Measurements from ENCODE around the gene DDX46. TPM values are rescaled to one million over a fixed set of nuclear protein-coding genes. Genes with fewer than 3 reads are reported as not detected.
A peak's percentile ranks its signal among the peaks of the same experiment; 100 is the strongest.

The DDX46 gene
- total RNA-seq, 1 donor from 2014 or later = 32.0 TPM

- DNase-seq (ENCODE audit: low spot score) = peak; percentile 95
- Mint-ChIP-seq H3K27me3 (ENCODE audit: low read depth) (no peaks in the 10 kb centered on the region), H3K27ac (ENCODE audit: unreplicated experiment) (peak within 1 kb of the TSS; percentile 99), H3K36me3 (ENCODE audit: low read depth) (peaks cover 4% of the 10 kb centered on the region), H3K4me1 (ENCODE audit: low read depth) (peaks cover 20% of the 10 kb centered on the region), H3K4me3 (ENCODE audit: unreplicated experiment) (peak within 1 kb of the TSS; percentile 95), H3K9me3 (ENCODE audit: low read depth) (no peaks in the 10 kb centered on the region)
- peak; percentile 11 for TF ChIP-seq CTCF (IDR thresholded peaks at IDR 0.05)
Measured at GRCh38 chr5:134873987-134874830, 115.6 kb downstream of the DDX46 start, which contains the start of gene TXNDC15. TXNDC15 (plus strand) TSS chr5:134874371; CDS start chr5:134874428, 57 bp downstream.

- peaks cover 4% of the 10 kb centered on the region for H3K36me3 Mint-ChIP-seq (ENCODE audit: low read depth)
- no peak for TF ChIP-seq CTCF (IDR thresholded peaks at IDR 0.05)
Measured at GRCh38 chr5:134874831-134875655, 116.5 kb downstream of the DDX46 start.

GRCh38 chr5:134877159-134877558 is 118.6 kb downstream of the DDX46 start:
- Mint-ChIP-seq H3K36me3 (ENCODE audit: low read depth) (peaks cover 4% of the 10 kb centered on the region), H3K4me1 (ENCODE audit: low read depth) (peaks cover 22% of the 10 kb centered on the region), H3K27ac (ENCODE audit: unreplicated experiment) (no peak overlapping the region), H3K27me3 (ENCODE audit: low read depth) (no peaks in the 10 kb centered on the region), H3K9me3 (ENCODE audit: low read depth) (no peaks in the 10 kb centered on the region), H3K4me3 (ENCODE audit: unreplicated experiment) (no peak overlapping the region)
- no peak for DNase-seq (ENCODE audit: low spot score)
- TF ChIP-seq CTCF (IDR thresholded peaks at IDR 0.05) = no peak

More at GRCh38 chr5:134874831-134875655, 116.5 kb downstream of the DDX46 start:
- Mint-ChIP-seq H3K4me1 (ENCODE audit: low read depth) (peaks cover 22% of the 10 kb centered on the region), H3K9me3 (ENCODE audit: low read depth) (no peaks in the 10 kb centered on the region), H3K4me3 (ENCODE audit: unreplicated experiment) (peak overlapping the region; percentile 95), H3K27ac (ENCODE audit: unreplicated experiment) (peak overlapping the region; percentile 99), H3K27me3 (ENCODE audit: low read depth) (no peaks in the 10 kb centered on the region)
- no peak for DNase-seq (ENCODE audit: low spot score)

- Mint-ChIP-seq H3K4me1 (ENCODE audit: low read depth) (peaks cover 21% of the 10 kb centered on the region), H3K27me3 (ENCODE audit: low read depth) (no peaks in the 10 kb centered on the region), H3K9me3 (ENCODE audit: low read depth) (no peaks in the 10 kb centered on the region), H3K27ac (ENCODE audit: unreplicated experiment) (no peak overlapping the region), H3K4me3 (ENCODE audit: unreplicated experiment) (no peak overlapping the region), H3K36me3 (ENCODE audit: low read depth) (peaks cover 4% of the 10 kb centered on the region)
- DNase-seq (ENCODE audit: low spot score) = no peak
- TF ChIP-seq CTCF (IDR thresholded peaks at IDR 0.05) = no peak
Measured at GRCh38 chr5:134878403-134878802, 119.8 kb downstream of the DDX46 start.

- TF ChIP-seq CTCF (IDR thresholded peaks at IDR 0.05) = no peak
- H3K27me3 Mint-ChIP-seq (ENCODE audit: low read depth) = no peaks in the 10 kb centered on the region
- H3K4me3 Mint-ChIP-seq (ENCODE audit: unreplicated experiment) = no peak overlapping the region
- no peaks in the 10 kb centered on the region for H3K9me3 Mint-ChIP-seq (ENCODE audit: low read depth)
- peaks cover 4% of the 10 kb centered on the region for H3K36me3 Mint-ChIP-seq (ENCODE audit: low read depth)
- DNase-seq (ENCODE audit: low spot score) = no peak
- H3K27ac Mint-ChIP-seq (ENCODE audit: unreplicated experiment) = no peak overlapping the region
- peaks cover 17% of the 10 kb centered on the region for H3K4me1 Mint-ChIP-seq (ENCODE audit: low read depth)
Measured at GRCh38 chr5:134879456-134879855, 120.9 kb downstream of the DDX46 start.
